Sigmoid colon (tissue), 7 donors: ENCODE data around the gene ZNF12. TPM values are rescaled to one million over a fixed set of nuclear protein-coding genes. Genes with fewer than 3 reads are reported as not detected.

Source experiments
- DNase-seq: peaks from one replicate; pipeline ENCODE4 v3.0.0-alpha.2; 2019
- H3K27ac ChIP-seq, 4 donors: fragments of 200-600 bp; sonication (generic); one replicate each; pipeline ENCODE4 v1.5.1; 2016 to 2019; ENCODE audit warnings: mild to moderate bottlenecking in 1 of 4
- H3K27me3 ChIP-seq, 3 donors: fragments of 200-600 bp; sonication (generic); one replicate each; pipeline ENCODE4 v1.5.1; 2019; ENCODE audit warnings: mild to moderate bottlenecking in 1 of 3
- H3K36me3 ChIP-seq, 4 donors: fragments of 200-600 bp; sonication (generic); one replicate each; pipeline ENCODE4 v1.5.1; 2016 to 2019
- H3K4me1 ChIP-seq, 4 donors: fragments of 200-600 bp; sonication (generic); one replicate each; pipeline ENCODE4 v1.5.1; 2017 to 2019
- H3K4me3 ChIP-seq, 4 donors: fragments of 200-600 bp; sonication (generic); one replicate each; pipeline ENCODE4 v1.5.1; 2017 to 2019; ENCODE audit warnings: mild to moderate bottlenecking in 2 of 4, moderate library complexity in 1 of 4
- H3K9me3 ChIP-seq, 4 donors: fragments of 200-600 bp in 3 of 4; sonication (generic) in 3 of 4; one replicate each; pipeline versions ENCODE4 v1.5.1 to v1.6.1; 2013 to 2019
- CTCF ChIP-seq, 4 experiments: fragments of 450-650 bp in 3 of 4; fragments of 200-600 bp in 1 of 4; IDR thresholded peaks; one replicate each; pipeline ENCODE4 v1.5.1; 2016 to 2019; ENCODE audit warnings: antibody characterized with exemption in 4 of 4, mild to moderate bottlenecking in 3 of 4, moderate library complexity in 2 of 4
- EP300 ChIP-seq, 4 donors: sonication (generic); formaldehyde crosslinking; IDR thresholded peaks; one replicate each; pipeline ENCODE4 v1.6.1; 2017; ENCODE audit warnings: antibody characterized with exemption in 4 of 4
- POLR2A ChIP-seq, 2 donors: fragments of 450-650 bp; IDR thresholded peaks; one replicate each; pipeline ENCODE4 v1.6.1; 2016; ENCODE audit warnings: antibody characterized with exemption in 2 of 2, mild to moderate bottlenecking in 2 of 2, moderate library complexity in 2 of 2
- POLR2AphosphoS5 ChIP-seq, 4 donors: sonication (generic); formaldehyde crosslinking; IDR thresholded peaks; one replicate each; pipeline ENCODE4 v1.6.1; 2017; ENCODE audit warnings: antibody characterized with exemption in 4 of 4
- WGBS, 2 donors: extraction: QIAGEN DNeasy Blood & Tissue Kit; methylation state at CpG; one replicate each; pipeline ENCODE4 v1.1.7; 2013; 5-methylcytosine and 5-hydroxymethylcytosine counted together
- intact Hi-C: fragments of 100-400 bp; cut with DNase I; formaldehyde crosslinking; loops from one replicate; pipeline ENCODE4 v1.15.1; 2023
- polyA plus RNA-seq, 3 donors: library from polyadenylated mRNA; stranded (reverse); fragments of 200-250 nt; gene quantifications; one replicate each; pipeline ENCODE4 v1.2.3, GENCODE V29; 2013
- total RNA-seq, 4 donors: library from RNA; depleted of rRNA; stranded (reverse); fragments of >200 nt; gene quantifications; one replicate each; pipeline ENCODE4 v1.1.0, GENCODE V29; 2016
- donor health status: healthy with polysubstance abuse.
- donor health status: Bipolar disorder and iron deficiency.
- donor health status: healthy.

ZNF12 gene
- total and polyA plus RNA-seq, 7 donors, result 4.4 to 27.1 (median 17.2) TPM

GRCh38 chr7:6652446-6653011 is 54.2 kb downstream of the ZNF12 start:
- H3K27ac ChIP-seq, result no peak overlapping the region
- H3K27me3 ChIP-seq, result no peaks in the 10 kb centered on the region
- no peak for TF ChIP-seq POLR2A (IDR thresholded peaks at IDR 0.05)
- TF ChIP-seq CTCF (IDR thresholded peaks at IDR 0.05), result no peak
- no peak for TF ChIP-seq POLR2AphosphoS5 (IDR thresholded peaks at IDR 0.05)
- no peak for TF ChIP-seq EP300 (IDR thresholded peaks at IDR 0.05)
- no peaks in the 10 kb centered on the region for H3K9me3 ChIP-seq
- DNase-seq, result peak; percentile 48
- intact Hi-C loops, result no loop called here
- H3K4me3 ChIP-seq, result no peak overlapping the region
- WGBS, 2 donors, result 98% methylated on average over 75 of the region's 75 CpGs
- no peaks in the 10 kb centered on the region for H3K4me1 ChIP-seq
- peaks cover 11 to 74% (median 38%) of the 10 kb centered on the region in 4 donors for H3K36me3 ChIP-seq

GRCh38 chr7:6651851-6652445 is 54.8 kb downstream of the ZNF12 start:
- peak; percentile 60 for DNase-seq
- TF ChIP-seq POLR2AphosphoS5 (IDR thresholded peaks at IDR 0.05) (no peak), CTCF (IDR thresholded peaks at IDR 0.05) (no peak), POLR2A (IDR thresholded peaks at IDR 0.05) (no peak), EP300 (IDR thresholded peaks at IDR 0.05) (no peak)
- intact Hi-C loops, result no loop called here
- no peak overlapping the region for H3K4me3 ChIP-seq
- WGBS, 2 donors, result 98% methylated on average over 32 of the region's 32 CpGs
- no peaks in the 10 kb centered on the region for H3K4me1 ChIP-seq
- no peak overlapping the region for H3K27ac ChIP-seq
- peaks cover 11 to 80% (median 40%) of the 10 kb centered on the region in 4 donors for H3K36me3 ChIP-seq
- no peaks in the 10 kb centered on the region for H3K27me3 ChIP-seq
- no peaks in the 10 kb centered on the region for H3K9me3 ChIP-seq

- H3K4me1 ChIP-seq, result no peaks in the 10 kb centered on the region
- WGBS, 2 donors, result 98% methylated on average over 12 of the region's 12 CpGs
- peak; percentile 59 for DNase-seq
- no peaks in the 10 kb centered on the region for H3K9me3 ChIP-seq
- intact Hi-C loops, result no loop called here
- H3K27ac ChIP-seq, result no peak overlapping the region
- H3K4me3 ChIP-seq, result no peak overlapping the region
- peaks cover 11 to 93% (median 40%) of the 10 kb centered on the region in 4 donors for H3K36me3 ChIP-seq
- TF ChIP-seq POLR2A (IDR thresholded peaks at IDR 0.05) (no peak), CTCF (IDR thresholded peaks at IDR 0.05) (no peak), EP300 (IDR thresholded peaks at IDR 0.05) (no peak)
- no peaks in the 10 kb centered on the region for H3K27me3 ChIP-seq
These were observed 56.2 kb downstream of the ZNF12 start for GRCh38 chr7:6650521-6651011.

- 96 to 97% methylated on average over 10 of the region's 10 CpGs for whole genome bisulfite sequencing, 2 donors
- intact Hi-C loops, result no loop called here
These were observed 56.7 kb downstream of the ZNF12 start for GRCh38 chr7:6650086-6650485.

More at GRCh38 chr7:6650086-6650485, 56.7 kb downstream of the ZNF12 start:
- DNase-seq, result peak; percentile 46
- TF ChIP-seq CTCF (IDR thresholded peaks at IDR 0.05), result no peak
- TF ChIP-seq POLR2A (IDR thresholded peaks at IDR 0.05), result no peak
- TF ChIP-seq POLR2AphosphoS5 (IDR thresholded peaks at IDR 0.05), result no peak
- no peak for TF ChIP-seq EP300 (IDR thresholded peaks at IDR 0.05)
- H3K27me3 ChIP-seq, result no peaks in the 10 kb centered on the region
- H3K36me3 ChIP-seq, result peaks cover 11 to 93% (median 40%) of the 10 kb centered on the region in 4 donors
- no peaks in the 10 kb centered on the region for H3K9me3 ChIP-seq
- H3K4me3 ChIP-seq, result no peak overlapping the region
- no peaks in the 10 kb centered on the region for H3K4me1 ChIP-seq
- no peak overlapping the region for H3K27ac ChIP-seq
